Activated CD4-positive, alpha-beta T cell treated with anti-CD3 and anti-CD28 coated beads, Interleukin-2, Interleukin-4, amounts not matched to agents 100 ng/mL and 50 ng/mL, durations not matched to agents 16 hours and 8 hours (primary cell): ENCODE measurements around the gene ESAM.

Experiments used
- DNase-seq: peaks from one replicate; pipeline ENCODE4 v3.0.0-alpha.2; 2020; ENCODE audit warnings: low spot score

Gene ESAM

DNA sequence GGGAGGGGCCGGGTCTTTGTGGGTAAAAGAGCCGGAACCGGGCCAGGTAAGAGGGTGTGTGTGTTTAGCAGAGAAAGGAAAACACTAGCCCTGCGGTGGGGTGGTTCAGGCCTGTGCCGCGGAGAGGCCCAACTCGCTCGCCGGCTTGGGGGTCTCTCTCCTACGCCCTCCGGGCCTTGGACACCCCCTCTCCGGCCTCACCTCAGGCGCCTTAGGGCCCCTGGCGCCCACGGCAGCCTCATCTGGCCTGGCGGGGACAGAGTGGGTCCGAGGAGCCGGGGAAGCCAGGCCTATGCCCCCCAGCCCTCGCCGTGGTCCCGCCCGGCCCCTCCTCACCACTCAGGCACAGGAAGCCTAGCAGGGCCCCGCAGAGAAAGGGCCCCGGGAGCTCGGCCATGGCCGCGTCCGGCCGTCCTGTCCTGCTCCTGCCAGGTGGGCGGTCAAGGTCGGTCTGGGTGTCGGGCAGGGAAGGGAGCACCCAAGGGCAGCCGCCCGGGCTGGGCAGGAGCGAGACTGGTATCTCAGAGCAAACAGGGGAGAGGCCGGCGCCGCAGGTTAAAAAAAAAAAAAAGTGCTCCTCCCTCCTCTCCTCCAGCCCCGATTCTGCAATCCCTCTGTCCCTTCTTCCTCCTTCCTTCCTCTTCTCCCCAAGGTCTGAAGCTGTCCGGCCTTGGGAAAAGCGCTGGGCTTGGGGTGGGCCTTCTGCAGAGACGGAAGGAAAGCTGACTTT, 10.2 kb downstream of the ESAM start, which contains the start of gene VSIG2:
VSIG2 (minus strand) TSS at position 515 of the 730 bp plus-strand sequence; CDS start at position 397, 118 bp downstream.
- DNase-seq = no peak

DNA sequence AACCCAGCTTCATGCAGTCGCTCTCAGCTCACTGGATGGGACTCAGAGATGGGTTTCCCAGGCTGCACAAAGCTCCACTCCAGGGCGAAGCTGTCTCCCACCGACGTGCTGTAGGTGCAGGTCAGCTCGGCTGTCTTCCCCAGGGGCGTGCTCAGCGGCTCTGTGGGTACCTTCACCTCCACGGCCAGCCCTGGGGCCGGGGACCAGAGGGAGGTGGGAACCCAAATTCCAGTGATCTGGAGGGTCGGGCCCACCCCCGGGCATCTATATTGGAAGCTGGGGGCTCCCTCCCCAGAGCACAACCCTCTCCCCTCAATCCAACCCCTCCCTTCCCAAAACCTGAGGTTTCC, 10.7 kb downstream of the ESAM start:
- DNase-seq = no peak

DNA sequence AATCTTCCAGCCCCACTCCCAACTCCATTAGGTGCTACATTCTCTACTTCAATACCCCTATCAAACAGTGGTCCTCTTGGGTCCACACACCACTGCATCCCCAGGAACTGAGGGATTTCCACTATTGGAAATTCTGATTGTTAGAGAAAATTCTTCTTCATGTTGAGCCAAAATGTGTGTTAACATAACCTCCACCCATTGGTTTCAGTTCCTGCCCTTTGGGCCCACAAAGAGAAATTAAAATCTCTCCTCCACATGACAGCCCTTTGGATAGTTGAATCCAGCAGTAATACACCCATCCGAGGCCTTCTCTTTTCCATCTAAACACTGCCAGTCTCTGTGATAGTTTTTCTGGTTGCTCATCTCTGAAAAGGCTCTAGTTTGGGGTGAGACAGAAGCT, 12.2 kb downstream of the ESAM start:
- no peak for DNase-seq

DNA sequence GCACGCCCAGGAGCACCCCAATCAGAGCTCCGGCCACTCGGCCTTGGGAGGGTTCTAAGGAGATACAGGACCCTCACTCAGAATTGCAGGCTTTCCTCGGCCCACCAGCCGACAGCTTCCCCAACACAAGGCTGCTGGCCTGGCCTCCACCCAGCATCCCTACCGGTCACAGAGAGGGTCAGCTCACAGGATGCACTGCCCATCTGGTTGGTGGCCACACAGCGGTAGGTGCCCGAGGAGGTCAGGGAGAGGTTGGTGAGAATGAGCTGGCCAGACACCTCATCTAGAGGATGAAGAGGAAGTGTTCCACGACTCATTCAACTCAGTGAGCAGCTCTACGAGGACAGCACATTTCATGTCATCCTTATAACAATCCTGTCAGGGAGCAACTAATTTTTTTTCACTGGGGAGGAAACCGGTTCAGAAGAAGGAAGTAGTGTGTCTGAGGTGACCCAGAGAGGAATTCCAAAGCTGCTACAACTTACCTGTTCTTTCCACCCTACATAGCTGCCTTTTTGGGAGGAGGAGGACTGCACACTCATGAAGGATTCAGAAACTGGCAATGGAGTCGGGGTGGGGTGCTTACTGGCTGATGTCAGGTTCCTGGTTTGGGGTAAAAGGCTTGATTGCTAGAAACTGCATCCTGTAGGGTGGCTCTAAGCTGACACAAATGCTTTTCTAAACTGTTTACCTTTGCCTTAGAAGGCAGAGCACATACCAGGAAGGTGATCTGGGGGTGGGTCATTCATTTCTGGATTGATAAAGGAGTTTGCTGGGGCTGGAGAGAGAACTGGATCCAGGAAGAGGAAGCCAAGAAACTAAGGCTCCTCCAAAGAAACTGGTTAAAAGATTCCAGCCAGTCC, 13.4 kb downstream of the ESAM start:
- no peak for DNase-seq

DNA sequence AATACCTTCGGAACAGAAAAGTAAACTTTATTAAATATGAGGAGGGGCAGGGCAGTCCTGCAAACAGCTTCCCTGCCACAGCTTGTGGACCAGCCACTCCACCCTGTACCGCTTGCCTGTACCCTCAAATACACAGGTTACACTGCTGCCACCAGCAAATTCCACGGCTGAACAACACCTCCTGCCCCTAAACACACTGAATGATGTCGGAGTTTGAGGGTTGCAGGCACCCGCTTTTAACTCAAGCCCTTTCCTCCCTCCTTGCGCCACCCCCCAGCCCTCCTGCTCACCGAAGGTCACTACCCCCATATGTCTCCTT, 14.0 kb downstream of the ESAM start:
- no peak for DNase-seq

DNA sequence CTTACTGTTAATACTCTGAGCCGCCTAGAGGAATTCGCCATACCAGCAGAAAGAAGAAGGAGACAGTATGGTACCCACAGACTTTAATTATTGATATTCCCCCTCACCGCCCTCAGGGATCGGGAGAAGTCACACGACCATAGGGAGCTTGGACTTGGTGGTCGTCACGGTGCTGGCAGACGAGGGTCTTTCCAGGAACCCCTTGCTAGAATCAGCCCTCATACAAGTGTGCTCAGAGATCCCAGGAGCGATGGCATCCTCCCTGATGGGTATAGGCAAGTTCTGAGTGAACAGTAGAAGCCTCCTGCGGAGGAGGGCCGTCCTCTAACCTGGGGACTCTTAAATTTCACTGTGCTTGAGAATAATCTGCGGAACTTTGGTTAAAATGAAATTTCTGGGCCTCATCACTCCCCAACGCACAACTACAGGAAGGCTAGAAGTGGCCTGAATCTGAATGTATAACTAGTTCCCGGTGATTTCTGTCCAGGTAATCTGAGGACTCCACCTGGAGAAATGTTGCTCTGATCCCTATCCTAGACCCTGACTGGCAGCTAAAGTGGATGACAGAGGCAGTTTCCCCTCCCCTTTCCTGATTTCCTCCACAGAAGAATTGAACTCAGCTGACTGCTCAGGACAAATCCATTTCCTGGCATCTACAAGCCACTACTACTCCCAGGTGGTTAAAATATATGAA, 14.5 kb downstream of the ESAM start:
- DNase-seq = no peak

DNA sequence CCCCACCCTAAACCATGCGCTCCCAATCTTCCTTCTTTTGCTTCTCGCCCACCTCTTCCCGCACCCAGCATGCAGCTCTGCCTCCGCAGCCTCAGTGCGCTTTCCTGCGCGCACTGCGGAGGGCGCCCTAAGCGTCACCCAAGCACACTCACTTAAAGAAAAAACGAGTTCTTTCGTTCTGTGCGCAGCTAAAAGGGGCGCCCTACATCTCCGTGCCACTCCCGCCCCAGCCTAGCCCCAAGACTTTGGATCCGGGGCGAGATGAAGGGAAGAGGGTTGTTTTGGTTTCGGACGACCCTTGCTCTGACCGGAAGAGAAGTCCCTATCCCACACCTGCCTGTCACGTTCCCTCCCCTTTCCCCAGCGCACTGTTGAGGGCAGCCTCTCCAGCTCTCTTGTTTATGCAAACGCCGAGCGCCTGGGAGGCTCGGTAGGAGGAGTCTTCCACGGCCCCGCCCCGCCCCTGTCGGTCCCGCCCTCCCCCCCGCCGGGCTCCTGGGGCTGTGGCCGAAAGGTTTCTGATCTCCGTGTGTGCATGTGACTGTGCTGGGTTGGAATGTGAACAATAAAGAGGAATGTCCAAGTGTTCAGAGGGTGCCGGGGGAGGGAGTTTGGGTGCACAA, 15.4 kb downstream of the ESAM start:
- peak; percentile 72 for DNase-seq

DNA sequence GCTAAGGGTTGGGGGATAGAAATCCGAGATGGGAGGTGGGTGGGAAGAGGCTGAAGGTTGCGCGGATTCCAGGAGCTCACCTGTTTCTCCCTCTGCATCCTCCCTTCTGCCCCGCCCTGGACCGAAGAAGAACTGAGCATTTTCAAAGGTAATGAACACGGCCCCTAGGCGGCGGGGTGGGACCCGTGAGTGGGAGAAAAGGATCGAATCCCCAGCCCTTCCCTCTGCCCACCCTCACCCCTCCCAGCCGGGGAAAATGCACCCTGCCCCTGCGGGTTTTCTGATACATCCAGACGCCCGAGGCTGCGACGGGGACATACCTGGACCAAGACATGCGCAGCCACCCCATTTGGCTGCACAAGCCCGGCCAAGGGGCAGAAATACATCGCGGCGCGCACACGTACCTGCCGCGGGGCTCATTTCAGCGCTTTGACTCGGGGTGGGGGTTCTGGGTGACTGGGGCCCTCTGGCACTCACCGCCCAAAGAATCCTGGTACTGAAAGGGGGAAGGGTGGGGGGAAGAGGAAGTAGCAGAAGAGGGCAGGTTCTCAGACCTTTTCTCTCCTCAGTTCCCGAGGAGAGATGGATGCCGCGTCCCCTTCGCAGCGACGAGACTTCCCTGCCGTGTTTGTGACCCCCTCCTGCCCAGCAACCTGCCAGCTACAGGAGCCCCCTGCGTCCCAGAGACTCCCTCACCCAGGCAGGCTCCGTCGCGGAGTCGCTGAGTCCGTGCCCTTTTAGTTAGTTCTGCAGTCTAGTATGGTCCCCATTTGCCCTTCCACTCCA, 16.1 kb downstream of the ESAM start:
- peak; percentile 28 for DNase-seq

DNA sequence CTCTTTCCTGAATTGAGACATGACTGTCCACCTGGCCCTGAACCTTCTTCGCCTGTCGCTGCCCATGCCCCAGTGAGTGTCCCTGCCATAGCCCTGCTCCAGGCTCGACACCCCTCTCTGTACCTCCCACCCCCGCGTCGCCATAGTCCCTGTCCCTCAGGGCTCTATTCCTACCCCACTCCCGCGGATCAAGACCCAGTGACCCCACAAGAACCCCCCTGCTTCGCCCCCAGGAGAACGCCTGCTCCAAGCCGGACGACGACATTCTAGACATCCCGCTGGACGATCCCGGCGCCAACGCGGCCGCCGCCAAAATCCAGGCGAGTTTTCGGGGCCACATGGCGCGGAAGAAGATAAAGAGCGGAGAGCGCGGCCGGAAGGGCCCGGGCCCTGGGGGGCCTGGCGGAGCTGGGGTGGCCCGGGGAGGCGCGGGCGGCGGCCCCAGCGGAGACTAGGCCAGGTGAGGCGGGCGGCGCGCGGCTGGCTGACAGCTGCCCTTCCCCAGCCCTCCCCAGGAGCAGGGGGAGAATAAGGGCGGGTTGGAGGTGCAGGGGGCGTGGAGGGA, 16.7 kb downstream of the ESAM start:
- no peak for DNase-seq

DNA sequence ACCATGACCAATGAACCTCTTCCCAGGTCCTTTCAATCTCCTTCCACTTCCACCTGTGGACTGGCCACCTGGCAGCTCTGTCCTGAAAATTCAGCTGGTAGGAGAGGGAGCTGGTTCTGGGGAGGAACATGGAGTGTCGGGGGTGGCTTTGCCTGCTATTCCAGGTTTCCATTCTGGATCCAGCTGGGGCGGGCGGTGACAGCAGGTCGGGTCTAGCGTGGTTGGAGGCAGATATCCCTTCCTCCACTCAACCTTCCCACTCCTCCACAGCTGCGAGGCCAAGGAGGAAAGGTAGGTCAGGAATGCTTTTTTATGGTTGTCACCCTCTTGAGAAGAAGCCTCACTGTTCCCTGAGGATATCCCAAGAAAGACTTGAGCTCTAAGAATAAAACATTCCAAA, 19.0 kb downstream of the ESAM start:
- DNase-seq = no peak

DNA sequence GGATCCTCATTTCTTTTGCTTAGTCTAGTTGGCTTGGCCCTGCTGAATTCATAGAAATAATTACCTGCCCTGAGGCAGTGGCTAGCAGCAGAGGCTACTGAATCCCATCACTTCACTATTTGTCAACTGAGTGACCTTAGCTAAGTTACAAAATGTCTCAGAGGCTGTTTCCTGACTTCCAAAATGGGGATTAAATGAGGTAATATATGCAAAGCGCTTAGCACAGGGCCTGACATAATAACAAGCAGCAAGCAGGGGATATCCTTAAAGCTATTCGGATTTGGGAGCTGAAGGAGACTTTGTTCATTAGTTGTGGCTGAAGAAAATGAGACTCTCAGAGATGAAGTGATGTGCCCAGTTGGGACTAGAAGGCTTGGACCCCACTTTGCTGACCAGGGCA, 19.5 kb downstream of the ESAM start:
- no peak for DNase-seq

DNA sequence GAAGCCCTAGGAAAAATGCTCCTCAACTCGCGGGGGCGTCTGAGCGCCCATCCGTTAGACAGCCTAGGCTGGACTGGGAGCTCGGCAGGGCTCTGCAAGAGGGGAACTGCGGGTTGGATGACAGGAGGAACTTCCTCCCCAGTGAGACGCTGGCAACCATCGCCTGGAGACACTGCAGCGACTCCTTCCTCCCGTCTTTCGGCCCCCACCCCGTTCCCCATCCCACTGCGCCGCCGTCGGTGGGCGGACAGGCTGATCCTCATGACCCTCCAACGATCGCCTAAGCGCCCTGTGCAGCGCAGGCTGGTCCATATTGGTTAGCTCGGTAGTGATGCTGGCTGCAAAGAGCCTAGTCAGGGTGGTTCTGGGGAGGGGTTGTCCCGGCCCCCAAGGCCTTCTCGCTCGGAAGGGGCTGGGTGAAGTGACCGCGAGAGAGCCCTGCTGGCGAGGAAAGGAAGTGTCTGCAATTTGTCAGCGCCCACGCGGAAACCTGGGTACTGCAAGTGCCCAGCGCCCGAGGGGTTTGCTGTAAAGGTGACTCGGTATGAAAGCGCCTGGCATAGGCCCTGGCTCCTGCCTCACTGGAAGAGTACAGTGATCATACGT, 21.7 kb downstream of the ESAM start:
- DNase-seq = peak; percentile 29

DNA sequence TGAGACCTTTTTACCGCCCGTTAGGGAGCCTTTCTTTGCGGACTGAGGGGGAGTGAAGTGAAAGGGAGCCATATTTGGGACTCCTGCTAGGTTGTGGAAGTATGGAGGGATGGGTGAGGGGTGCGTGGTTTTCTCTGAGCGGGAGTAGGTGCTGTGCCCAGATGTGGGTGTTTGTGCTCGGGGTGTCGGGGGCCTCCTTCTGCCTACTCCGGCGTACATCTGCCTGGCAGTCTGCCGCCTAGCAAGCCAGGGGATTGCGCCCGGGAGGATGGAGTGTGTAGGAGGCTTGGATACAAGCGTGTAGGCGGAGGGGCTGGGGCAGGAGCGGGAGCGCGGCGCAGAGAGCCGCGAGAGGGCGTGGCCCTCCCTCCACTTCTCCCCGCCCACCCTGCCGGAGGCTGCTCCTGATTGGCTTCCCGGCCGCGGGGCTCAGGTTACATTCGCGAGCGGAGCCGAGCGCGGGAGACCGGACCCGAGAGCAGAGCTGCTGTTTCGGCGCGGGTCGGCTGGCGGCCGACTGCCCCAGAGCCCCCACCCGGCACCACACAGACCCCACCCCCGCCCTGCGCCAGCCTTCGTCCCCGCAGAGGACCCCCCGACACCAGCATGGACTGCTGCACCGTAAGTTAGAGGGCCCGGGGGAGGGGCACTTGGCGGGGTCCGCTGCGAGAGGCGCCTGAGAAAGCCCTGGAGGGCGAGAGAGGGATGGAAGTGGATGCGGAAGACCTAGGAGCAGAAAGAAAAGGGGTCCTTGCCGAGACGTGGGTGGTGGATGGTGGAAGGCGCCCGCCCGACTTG, 22.4 kb downstream of the ESAM start, which contains the start of gene NRGN:
NRGN (plus strand) TSS at position 464 of the 798 bp plus-strand sequence; CDS start at position 607, 143 bp downstream.
- peak; percentile 85 for DNase-seq

DNA sequence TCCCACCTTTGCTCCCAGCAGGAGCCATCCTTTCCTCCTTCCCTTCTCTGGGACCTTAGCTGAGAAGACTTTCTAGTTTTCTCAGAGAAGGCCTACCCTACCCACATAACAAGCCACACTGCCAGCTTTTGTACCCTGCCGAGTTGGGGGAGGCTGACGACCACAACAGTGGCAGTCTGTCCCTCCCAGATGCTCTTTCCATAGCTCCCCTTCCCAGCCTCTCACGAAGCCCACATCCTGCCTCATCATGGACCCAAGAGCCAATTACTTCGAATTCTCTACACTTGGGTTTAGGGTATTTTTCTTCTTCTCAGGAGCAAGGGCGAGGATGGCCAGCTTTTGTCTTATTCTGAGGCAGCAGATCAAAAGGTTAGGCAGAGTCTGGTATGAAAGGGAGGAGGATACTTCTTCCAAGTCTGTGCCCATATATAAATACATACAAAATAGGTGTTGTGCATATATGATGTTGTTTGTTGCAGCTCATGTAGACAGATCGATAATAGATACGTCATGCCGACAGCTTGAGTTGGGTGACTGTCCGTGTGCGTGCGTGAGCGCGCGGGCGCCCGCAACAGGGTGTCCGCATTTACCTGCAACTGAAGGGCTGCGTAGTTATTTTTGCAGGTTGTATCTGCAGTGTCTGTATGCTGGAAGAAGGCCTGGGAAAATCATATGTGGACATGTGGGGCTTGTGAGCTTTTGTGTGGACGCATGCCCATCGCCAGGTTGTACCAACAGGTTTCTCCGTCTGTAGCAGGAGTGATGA, 23.2 kb downstream of the ESAM start:
- DNase-seq = no peak

DNA sequence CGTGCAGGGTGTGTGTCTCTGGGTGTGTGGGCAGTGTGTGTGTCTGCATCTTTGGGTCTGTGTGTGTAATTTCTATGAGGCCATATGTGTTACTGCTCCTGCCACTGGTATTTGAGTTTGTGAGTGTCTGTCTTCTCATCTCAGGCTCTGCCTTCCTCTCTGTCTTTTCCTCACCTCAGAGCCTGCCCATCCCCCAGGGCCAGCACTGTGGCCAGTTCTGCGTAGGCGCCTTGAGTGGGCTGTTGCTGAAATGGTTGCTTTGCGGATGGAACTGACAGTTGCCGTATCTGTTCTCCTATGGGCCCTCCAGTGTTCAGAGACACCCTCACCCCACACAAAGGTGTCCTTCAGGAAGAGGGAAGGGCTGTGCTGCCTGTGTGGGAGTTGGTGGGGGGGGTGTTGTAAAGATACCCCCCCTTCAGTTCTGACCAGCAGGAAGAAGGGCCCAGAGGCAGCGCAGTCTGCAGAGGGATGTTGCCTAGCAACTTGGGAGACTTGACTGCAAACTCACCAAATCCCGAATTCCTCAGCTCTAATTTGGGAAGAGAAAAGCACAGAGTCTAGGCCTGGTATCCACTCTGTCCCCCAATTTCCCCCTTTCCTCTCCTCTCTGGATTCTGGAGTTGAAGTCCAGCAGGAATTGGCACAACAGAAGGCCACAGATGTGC, 24.3 kb downstream of the ESAM start:
- DNase-seq = no peak

DNA sequence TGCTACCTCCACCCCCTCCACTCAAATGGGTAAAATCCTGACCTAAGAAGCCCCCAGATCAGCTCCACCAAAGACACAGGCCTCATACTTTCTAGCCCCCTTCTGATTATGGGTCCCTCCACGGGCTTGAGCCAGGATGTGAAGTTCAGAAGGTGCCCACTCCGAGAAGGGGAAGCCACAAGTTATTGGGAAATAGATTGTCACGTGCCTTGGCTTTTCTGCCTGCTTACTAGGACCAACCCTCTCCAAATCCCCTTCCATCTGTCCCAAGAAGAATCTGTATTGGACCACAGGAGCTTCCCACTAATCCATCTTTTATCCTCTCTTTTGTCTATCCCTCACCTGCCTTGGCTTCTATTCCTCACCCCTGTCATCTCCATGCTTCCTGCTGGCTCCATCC, 25.4 kb downstream of the ESAM start:
- no peak for DNase-seq

DNA sequence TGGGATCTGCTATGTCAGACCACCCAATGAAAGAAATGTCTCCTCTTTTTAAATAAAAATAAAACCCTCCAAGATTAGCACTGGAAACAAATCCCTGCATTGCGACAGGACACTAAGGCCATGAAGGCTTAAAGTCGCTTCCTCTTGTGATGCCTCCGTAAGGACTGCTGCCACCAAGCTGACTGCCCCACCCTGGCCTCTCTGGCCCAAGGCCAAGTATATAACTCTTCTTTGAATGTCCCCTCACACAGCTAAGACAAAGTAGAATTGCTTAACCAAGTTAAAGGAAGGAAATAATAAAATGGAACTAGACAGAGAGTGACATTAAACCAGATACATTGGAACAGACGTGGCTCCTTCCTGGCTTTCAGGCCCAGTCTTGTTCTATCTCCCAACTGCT, 29.9 kb downstream of the ESAM start:
- DNase-seq = no peak

DNA sequence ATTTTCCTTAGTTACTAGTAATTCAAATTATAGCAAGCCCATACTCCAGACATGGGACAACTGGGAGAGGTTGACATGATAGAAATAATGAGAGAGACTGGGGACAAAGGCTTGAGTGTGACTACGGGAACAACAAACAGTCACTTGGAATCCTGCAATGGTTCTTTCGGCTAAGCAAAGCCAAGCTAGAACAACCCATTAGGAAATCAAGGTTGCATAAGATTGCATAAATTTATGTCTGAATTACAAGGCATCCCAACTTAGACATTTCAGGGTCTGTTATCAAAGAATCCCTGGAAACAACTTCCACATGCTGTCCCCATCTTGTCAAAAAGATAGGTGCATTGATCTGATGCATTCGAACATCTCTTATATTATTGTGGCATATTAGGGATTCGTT, 32.5 kb downstream of the ESAM start:
- no peak for DNase-seq

DNA sequence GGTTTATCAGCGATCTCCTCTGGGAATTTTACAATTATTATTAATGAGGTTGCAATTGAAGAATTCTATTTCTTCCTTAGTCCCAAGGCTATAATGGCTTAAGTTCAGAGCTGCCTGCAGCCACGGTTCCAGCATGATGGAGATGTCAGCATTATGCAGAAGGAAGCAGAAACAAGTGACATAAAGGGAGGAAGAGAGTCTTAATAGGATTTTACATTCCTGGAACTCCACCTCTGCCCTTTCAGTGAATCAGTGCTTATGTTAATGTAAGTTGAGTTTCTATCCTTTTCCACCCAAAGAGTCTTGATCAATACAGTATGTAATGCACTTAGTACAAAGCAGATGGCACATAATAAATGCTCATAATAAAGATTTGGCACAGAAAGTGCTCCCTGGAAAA, 34.0 kb downstream of the ESAM start:
- no peak for DNase-seq
